GM18520 (cell line): ENCODE data around the gene UBAC2.
"Not testable (repeated sequence)": the region's sequence is repeated elsewhere in the genome, so short reads cannot be mapped to it uniquely, and the experiment has no call there.

ENCODE experiments used
- ATAC-seq: cut with Tn5 transposase; IDR thresholded peaks from one replicate; pipeline ENCODE4 v1.9.1; 2021; ENCODE audit not compliant: unreplicated experiment

Gene UBAC2

DNA sequence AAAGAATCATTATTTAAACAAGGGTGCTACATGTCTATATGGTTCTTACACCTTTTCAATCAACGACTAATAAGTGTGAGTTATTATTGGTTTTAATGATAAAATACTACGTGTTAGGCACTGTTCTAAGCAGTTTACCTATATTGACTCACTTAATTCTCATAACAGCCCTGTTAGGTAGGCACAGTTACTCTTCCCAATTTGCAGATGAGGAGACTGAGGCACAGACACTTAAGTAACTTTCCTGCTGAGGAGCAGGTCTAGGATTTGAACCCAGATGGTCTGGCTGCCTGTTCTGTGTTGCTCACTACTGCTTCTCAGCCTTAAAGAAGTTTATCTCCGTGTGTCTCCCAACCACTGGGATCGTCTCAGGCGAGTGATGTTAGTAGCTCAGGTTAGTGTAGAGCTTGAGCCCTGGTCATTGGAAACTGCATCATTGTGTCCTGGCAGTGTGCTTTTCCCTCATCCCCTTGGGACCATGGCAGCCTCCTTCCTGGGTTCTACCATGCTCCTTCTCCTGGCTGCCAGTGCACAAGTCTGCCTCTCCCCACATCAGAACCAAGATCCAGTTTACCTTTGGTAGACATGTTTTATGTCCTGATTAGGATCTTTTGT, 10.9 kb downstream of the UBAC2 start:
- no peak for ATAC-seq

DNA sequence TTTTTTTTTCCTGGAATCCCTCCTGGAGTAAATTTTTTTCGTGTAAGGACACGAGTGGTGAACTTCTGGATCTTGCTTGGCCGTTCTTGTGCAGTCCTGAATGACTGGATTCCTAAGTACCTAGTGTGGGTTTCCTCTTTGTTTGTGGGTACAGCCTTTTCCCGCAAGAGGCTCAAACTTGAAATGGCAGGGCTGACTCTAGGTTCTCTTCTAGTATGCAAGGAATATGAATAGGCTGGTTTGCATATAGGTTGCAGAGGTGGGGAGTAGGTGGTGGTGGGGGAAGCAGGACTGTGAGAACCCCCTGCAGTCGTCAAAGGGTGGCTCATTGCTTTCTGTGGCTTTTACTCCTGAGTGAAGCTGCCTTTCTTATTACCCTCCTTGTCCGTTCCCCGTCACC, 13.6 kb downstream of the UBAC2 start:
- no peak for ATAC-seq

DNA sequence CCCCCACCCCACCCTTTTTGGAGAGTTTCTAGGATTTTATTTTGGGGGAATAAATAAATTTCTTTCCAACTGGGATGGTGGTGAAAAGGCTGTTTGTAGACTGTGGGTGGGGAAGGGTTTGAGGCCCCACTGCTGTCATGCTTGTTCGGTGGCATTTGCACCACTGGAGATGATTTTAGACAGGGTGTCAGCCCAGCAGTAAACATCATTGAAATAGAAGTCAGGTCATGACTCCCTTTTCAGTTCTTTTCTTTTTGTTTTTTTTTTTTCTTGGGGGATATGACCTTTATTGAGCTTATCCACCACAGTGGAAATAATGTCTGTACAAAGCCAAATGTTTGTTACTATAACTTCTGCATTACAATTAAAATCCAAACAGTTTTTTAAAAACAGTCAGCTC, 14.1 kb downstream of the UBAC2 start:
- no peak for ATAC-seq

DNA sequence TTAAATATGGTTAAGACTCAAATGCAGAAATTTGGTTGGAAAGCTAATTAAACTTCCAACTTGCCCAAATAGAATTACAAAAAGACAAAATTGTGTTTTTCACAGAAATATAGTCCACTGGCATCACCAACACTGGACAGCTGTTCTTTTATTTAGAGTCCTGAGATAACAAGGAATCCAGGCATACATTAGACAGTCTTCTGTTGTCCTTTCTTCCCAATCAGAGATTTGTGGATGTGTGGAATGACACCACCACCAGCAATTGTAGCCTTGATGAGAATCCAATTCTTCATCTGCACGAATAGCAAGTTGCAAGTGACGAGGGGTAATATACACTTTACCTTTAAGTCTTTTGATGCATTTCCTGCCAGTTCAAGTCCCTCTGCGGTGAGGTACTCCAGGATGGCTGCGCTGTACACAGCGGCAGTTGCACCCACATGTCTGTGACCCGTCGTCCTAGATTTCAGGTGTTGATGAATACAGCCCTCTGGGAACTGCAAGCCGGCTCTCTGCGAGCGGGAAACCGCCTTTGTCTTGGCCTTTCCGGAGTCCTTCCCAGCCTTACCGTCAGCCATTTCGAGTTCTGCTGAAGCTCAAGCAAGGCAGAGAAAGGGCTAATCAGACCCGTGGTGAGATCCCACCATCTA, 14.7 kb downstream of the UBAC2 start:
- no peak for ATAC-seq

DNA sequence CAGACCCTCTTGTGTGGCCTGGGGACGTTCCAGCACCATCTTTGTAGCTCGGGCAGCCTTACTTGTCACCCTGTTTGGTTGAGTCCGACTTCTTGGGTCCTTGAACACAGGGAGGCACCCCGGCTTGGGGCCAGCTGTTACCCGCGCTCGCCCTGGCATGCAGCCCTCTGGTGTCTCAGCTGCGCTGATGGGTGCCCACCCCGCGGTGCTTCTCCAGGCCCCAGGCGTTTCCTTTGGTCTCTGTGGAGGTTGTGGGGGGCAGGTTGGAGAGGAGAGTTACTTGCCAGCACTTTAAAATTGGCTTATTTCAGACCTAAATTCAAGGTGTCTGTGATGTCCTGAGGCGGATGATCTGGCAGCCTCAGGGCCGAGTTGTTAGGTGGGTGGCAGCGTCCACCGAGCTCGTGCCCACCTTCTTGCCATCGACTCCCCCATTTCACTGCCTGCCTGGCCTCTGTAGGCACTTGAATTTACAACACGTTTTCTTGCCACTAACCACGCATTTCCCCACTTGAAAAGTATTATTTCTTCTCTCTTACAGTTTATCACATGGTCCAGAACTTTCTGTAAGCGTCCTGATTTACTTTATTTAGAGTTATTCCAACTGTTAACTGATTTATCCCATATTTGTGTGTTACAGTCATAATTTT, 16.9 kb downstream of the UBAC2 start:
- no peak for ATAC-seq

DNA sequence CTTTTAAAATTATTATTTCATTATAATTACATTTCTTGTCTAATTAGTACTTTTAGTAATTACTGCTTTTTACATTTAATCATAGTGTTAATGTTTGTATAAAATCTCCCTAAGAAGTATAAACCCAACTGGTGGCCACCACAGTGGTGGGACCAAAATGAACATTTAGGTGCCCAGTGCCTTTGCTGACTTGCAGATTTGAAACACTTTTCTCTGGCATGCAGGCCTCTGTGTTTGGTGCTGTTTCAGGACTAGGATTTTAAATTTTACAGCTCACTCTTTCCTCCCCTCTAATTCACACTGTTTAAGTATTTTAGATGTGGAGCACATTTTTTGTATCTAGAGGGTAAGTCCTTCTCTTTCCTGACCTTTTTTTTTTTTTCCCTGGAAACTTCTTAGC, 17.5 kb downstream of the UBAC2 start:
- no peak for ATAC-seq

DNA sequence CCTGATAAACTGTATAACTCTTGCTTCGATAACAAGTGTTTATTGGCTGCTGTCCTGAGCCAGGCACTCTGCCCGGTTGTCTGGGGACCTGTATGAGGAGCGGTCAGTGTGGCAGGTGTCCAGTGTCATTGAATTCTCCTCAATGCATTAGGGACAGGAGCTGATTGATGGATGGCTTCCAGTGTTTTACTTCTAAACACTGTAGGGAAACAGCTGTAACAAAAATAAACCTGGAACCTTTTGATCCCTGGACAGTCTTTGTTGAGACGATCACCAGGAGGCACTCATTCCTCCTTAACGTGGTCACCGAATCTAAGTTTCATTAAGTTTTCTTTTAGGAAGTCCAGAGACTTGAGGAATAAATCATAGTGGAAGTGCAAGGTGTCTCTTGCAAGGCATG, 17.9 kb downstream of the UBAC2 start:
- ATAC-seq, result no peak

DNA sequence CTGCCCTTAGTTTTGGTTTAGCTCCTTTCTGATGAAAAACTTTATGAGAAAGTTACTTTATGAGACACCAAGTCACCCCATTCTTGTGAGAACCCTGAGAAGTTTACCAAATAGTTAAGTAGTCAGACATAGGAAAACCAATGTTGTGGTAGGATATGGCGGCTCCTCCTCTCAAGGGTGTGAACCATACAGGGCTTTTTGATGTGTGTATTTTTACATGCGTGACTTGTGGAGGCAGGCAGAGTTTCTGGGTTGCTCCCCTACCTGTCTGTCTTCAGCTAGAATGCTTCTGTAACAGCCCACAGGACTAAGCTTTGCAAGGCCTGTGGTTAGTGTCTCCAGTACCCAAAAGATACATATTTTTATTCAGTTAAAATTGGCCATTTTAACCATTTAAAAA, 18.3 kb downstream of the UBAC2 start:
- peak; percentile 57 for ATAC-seq

DNA sequence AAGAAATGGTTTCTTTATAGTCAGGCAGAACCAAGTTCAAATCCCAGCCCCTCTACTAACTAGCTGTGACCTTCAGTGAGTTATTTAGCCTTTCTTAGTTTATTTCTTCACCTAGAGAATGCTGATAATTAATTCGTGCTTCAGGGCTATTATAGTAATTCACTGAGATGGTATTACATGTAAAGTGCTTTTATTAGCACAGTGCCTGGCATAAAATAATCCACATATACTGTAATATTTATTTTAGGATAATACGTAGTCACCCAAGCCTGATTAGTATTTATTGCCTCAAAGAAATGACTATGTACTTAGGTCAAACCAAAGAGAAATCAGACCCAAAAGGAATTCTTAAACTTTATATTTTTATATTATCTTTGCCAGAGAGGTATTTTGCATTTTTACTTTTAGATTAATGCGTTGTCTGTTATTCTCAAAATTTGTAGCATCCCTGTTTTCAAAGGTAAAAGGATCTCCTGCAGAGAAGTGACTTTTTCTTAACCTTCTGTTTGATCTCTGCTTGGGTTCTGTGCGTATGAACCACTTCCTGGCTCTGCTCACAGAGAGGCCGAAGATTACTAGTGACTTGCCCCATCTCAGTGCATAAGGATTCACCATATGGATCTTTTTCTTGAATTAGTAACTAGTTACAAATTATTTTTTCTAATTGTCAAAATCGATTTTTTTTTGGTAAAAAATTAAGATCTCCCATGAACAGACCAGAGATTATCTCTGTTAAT, 19.7 kb downstream of the UBAC2 start:
- no peak for ATAC-seq

- ATAC-seq, result no peak
Observed at GRCh38 chr13:99221567-99222239, 21.0 kb downstream of the UBAC2 start.

GRCh38 chr13:99223587-99223986, 22.9 kb downstream of the UBAC2 start:
- no peak for ATAC-seq

GRCh38 chr13:99224021-99224420, 23.4 kb downstream of the UBAC2 start:
- ATAC-seq, result no peak

DNA sequence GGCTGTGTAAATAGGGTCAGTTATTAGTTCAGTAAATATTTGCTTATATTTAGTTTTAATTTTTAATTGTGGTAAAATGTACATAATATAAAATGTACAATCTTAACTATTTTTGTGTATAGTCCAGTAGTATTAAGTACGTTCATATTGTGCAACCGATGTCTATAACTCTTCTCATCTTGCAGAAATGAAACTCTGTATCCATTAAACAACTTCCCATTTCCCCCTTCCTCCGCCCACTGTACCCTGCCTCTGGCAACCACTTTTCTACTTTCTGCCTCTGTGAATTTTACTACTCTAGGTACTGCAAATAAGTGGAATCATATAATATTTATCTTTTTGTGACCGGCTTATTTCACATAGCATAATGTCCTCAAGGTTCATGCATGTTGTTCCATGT, 24.4 kb downstream of the UBAC2 start:
- ATAC-seq, result no peak

GRCh38 chr13:99226513-99226912, 25.9 kb downstream of the UBAC2 start:
- ATAC-seq, result no peak

- no peak for ATAC-seq
Observed at GRCh38 chr13:99227331-99227900, 26.8 kb downstream of the UBAC2 start.

DNA sequence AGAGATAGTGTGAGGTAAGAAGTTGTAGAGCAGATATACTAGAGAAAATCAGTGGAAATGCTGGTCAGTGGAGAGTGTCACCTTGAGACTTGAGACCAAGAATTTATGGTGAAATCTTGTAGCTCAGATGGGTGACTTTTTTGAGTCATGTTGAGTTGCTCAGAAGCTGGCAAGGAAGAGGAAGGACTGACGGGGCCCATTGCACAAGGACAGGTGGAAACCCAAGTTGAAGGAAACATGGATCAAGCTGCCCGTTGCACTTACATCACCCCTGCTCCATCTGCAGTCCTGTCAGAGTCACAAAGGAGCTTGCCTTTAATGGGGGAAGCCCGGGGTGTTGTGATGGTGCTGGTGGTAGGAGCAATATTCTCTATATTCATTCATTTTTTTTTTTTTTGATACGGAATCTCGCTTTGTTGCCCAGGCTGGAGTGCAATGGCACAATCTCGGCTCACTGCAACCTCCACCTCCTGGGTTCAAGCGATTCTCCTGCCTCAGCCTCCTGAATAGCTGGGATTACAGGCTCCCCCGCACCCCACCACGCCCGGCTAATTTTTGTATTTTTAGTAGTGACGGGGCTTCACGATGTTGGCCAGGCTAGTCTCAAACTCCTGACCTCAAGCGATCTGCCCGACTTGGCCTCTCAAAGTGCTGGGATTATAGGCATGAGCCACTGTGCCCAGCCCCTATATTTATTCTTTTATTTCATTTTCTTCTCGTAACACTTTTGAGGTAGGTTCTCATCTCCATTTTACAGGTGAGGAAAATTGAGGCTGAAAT, 27.4 kb downstream of the UBAC2 start:
- ATAC-seq, result no peak

GRCh38 chr13:99228737-99229691, 28.4 kb downstream of the UBAC2 start:
- ATAC-seq, result peak; percentile 94

DNA sequence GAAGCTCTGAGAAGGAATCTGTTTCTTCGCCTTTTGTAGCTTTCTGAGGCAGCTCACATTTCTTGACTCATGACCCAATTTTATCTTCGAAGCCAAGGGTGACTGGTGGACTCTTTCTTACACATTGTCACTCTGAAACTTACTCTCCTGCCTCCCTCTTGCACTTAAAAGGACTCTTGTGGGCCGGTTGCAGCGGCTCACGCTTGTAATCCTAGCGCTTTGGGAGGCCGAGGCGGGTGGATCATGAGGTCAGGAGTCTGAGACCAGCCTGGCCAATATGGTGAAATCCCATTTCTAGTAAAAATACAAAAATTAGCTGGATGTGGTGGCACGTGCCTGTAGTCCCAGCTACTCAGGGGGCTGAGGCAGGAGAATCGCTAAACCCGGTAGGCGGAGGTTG, 29.9 kb downstream of the UBAC2 start:
- not testable (repeated sequence) for ATAC-seq

DNA sequence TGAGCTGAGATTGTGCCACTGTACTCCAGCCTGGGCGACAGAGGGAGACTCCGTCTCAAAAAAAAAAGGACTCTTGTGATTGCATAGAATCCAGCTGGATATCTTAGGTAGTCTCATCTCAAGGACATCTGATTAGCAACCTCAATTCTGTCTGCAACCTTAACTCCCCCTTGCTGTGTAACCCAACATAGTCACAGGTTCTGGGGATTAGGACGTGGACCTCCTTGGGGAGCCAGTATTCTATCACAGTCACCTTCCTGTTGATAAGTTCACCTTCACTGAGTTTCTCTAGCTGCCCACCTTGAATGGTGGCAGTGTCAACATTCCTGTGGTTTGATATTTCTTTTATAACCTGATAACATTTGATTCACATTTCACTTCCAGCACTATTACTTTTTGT, 30.3 kb downstream of the UBAC2 start:
- no peak for ATAC-seq
